ENCODE data around the gene MVB12A.

Gene MVB12A

DNA sequence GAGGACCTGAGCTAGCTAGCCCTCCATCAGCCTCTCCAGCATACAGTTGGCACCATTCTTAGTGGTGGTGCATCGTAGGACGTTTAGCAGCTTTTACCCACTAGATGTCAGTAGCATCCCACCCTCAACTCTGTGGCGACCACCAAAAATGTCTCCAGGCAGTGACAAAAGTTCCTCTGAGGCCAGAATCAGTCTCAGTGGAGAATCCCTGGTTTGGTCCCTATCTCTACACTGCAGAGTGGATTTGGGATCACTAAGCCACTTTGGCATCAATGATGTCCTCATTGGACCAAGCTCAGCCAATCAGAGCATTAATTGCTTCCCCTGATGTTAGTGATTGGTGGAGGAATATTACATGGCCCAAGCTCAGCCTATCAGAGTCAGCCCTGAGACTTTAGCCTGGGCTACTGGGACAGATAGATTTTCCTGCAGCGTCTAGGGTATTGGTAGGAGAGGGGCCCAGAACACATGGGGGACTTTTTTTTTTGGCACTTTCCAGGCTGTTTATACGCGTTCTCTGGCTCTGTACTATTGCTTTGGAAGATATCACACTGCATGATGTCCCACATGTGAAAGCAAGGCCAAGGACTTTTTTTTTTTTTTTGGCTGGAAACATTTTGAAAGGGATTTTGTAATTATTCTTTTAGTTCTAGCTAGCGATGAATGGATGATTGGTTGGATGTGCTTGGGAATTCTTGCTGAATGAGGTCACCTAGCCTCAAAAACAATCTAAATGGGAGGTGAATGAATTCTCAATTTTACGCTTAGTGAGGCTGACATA lies 21.6 kb downstream of the MVB12A start:
- no peak for DNase-seq (ENCODE audit: low read depth in 2 of 2)

- DNase-seq (ENCODE audit: low read depth in 2 of 2): no peak
Measured at GRCh38 chr19:17445526-17446165, 25.8 kb downstream of the MVB12A start.

DNA sequence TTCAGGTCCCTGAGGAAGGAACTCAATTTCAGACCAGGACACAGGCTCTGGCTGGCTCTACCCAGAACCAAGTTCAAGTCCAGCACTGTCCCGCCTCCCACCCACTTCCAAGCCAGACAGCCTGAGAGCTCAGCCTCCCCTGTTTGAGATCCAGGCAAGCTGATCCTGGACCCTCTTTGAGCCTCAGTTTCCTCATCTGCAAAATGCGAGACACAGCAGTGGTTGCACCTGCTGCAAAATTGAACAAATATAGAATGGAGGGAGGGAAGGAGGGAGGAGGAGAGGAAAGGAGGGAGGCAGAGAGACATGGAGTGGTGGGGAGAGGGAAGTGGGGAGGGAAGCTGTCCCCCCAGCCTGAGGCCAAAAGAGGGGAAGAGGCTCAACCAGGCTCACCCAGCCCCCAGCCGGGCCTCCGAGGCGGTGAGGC lies 27.9 kb downstream of the MVB12A start:
- no peak for DNase-seq (ENCODE audit: low read depth in 2 of 2)

GRCh38 chr19:17448131-17448967 lies 28.5 kb downstream of the MVB12A start, which contains the start of gene TMEM221:
TSS of gene TMEM221 (minus strand) at chr19:17448668. CDS start at chr19:17448462, 206 bp downstream.
- peak; percentile 43 to 44 for DNase-seq (ENCODE audit: low read depth in 2 of 2)

- DNase-seq (ENCODE audit: low read depth in 2 of 2): peak in 1 of 2 donors; percentile 29
Measured at GRCh38 chr19:17450264-17451075, 30.6 kb downstream of the MVB12A start.

- no peak for DNase-seq (ENCODE audit: low read depth in 2 of 2)
Measured at GRCh38 chr19:17451820-17452219, 32.0 kb downstream of the MVB12A start.

DNA sequence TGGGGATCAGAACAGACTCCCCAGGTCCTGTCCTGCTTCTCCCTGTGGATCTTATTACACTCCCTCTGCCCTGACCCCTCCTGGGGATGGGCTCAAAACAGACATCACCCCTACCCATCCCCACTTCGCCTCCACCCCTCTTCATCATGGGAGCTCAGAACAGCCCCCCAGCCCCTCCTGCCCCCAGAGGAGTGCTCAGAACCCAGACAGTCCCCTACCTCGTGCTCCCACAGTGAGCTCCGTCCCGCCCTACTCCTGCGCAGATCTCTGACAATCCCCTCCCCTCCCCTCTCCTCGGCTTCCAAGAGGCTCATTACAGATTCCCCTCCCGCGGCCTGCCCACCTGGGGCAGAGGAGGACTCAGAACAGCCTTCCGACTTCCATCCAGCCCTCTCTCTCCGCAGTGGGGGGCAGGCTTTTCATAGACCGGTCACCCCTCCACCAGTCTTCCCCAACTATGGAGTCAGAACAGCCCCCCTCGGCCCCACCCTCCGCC lies 34.8 kb downstream of the MVB12A start:
- DNase-seq (ENCODE audit: low read depth in 2 of 2): no peak

DNA sequence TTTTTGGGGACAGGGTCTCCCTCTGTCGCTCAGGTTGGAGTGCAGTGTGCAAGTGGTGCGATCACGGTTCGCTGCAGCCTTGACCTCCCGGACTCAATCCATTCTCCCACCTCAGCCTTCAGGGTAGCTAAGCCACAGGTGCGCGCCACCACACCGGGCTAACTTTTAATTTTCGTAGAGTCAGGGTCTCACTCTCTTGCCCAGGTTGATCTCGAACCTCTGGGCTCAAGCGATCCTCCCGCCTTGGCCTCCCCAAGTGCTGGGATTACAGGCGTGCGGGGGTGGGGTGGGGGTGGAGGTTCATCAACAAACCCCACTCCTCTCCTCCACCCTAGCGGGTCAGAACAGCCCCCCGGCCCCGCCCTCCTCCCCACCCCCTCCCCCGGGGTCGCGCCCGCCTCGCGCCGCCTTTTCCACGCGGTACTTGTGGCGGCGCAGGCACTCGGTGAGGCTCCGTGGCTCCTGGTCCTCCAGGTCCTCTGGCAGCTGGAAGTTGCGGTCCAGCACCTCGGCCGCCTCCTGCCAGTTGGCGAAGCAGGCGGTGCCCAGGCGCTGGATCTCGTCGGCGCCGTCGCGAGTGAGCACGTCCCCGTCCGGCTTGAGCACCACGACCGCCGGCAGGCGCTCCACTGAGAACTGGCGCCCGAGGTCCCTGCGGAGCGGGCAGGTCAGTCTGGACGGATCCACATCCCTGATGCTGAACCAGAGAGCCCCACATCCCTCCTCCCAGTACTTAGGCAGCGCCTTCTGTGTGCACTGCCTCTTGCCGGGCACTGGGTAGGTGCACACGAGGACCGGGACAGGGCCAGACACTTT lies 35.7 kb downstream of the MVB12A start:
- no peak for DNase-seq (ENCODE audit: low read depth in 2 of 2)

DNA sequence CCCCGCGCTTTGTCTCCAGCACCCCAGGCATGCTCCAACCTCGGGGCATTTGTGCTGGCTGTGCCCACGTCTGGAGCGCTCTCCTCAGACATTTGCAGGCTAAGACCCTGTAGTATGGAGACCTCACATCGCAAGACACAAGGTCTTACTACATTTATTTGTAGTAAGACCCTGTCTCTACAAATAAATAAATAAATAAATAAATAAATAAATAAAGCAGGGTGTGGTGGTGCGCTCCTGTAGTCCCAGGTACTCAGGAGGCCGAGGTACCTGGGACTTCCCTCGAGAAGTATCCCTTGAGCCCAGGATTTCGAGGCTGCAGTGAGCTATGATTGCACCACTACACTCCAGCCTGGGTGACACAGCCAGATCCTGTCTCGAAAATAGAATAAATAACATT lies 36.3 kb downstream of the MVB12A start:
- no peak for DNase-seq (ENCODE audit: low read depth in 2 of 2)

GRCh38 chr19:17457616-17458015 lies 37.8 kb downstream of the MVB12A start:
- DNase-seq (ENCODE audit: low read depth in 2 of 2): no peak

DNA sequence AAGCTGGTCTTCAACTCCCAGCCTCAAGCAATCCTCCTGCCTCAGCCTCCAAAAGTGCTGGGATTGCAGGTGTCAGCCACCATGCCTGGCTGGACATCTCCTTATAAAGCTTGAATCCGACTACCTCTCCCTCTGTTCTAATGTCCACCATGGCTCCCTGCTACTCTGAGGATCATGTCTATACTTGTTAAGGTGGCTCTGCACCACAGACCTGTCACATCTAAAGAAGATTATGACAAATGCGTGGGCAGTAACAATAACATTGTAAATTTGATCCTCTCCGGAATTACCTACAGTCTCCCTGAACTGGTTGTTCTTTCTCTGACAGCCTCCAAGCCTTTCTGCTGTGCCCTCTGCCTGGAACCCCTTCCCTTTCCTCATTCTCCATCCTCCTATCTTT lies 39.1 kb downstream of the MVB12A start:
- no peak for DNase-seq (ENCODE audit: low read depth in 2 of 2)

- DNase-seq (ENCODE audit: low read depth in 2 of 2): no peak
Measured at GRCh38 chr19:17460372-17461230, 40.8 kb downstream of the MVB12A start, which contains the start of gene NXNL1. TSS of gene NXNL1 (minus strand) at chr19:17460926. CDS start at chr19:17460869, 57 bp downstream.

DNA sequence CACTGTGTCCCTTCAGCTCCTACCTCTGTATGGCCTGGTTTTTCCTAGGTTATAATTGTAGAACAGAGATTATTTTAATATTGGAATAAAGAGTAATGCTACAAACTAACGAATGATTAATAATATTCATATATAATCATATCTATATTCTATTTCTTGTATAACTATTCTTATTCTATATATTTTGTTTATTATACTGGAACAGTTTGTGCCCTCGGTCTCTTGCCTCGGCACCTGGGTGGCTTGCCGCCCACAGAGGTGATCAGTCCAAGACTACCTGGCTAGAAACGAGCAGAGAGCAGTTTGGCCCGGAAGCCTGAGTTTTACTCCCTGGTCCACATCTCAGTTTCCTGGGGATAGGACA lies 46.6 kb downstream of the MVB12A start:
- no peak for DNase-seq (ENCODE audit: low read depth in 2 of 2)

- DNase-seq (ENCODE audit: low read depth in 2 of 2): no peak
Measured at GRCh38 chr19:17467471-17468301, 47.8 kb downstream of the MVB12A start.

DNA sequence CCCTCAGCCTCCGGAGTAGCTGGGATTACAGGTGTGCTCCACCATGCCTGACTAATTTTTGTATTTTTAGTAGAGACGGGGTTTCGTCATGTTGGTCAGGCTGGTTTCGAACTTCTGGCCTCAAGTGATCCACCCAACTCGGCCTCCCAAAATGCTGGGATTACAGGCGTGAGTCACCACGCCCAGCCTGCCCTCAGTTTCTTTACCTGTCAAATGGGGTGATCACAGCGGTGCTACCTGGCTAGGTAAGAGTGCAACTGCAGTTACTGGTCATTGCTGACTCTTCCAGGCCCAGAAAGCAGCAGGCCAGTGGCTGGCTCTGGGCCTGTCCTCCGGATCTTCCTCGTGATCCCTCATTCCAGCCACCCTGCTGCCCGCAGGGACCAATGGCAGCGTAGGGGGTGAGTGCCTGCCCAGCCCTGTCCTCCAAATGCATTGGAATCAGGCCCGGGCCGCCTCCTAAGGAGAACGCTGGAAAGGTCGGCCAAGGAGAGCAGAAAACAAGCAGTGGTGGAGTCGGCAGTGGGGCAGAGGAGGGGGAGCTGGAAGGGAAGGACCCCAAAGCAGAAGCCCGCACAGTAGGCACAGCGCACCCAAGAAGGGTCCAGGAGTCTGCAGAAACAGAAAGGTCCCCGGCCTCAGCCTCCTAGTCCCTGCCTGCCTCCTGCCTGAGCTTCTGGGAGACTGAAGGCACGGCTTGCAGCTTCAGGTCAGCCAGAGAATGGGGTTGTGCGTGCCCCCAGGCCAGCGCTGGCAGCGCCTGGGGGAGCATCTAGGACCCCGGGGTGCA lies 48.6 kb downstream of the MVB12A start:
- no peak for DNase-seq (ENCODE audit: low read depth in 2 of 2)

GRCh38 chr19:17469092-17469480 lies 49.2 kb downstream of the MVB12A start:
- DNase-seq (ENCODE audit: low read depth in 2 of 2): no peak

DNA sequence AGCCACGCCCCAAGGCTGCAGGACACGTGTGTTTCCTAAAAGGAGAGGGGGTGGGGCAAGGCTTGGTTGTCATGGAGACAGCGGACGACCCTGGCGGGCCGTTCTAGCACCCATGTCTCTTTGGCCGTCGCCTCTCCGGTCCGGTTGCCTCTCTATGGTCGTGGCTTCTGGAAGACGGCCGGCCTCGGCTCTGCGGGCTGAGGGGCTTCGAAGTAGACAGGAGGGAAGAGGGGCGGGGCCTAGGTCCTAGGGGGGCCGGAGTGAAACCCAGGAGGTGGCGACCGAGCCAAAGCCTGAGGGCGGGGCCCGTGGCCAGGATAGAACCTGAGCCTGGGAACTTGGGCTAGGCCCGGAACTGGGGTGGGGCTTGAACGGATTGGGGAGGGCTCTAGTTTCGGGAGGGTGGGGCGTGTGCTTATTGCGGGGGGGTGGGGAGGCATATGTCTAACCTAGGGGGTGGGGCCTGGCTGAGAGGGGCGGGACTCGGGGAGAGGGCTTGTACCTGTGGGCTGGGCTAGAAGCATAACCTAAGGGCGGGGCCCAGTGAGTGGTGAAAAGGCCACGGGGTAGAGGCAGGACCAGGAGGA lies 49.7 kb downstream of the MVB12A start:
- DNase-seq (ENCODE audit: low read depth in 2 of 2): peak; percentile 84 to 87
